GM18526 (cell line): ENCODE results near the gene HSF2.

ENCODE experiments used
- POLR2A ChIP-seq: IDR thresholded peaks from 3 replicates; pipeline ENCODE4 v1.6.1; 2011; ENCODE audit not compliant: insufficient read length; ENCODE audit errors: extremely low read depth

HSF2 gene

GRCh38 chr6:122388945-122389344 lies 10.5 kb upstream of the HSF2 start:
- TF ChIP-seq POLR2A, result no peak

DNA sequence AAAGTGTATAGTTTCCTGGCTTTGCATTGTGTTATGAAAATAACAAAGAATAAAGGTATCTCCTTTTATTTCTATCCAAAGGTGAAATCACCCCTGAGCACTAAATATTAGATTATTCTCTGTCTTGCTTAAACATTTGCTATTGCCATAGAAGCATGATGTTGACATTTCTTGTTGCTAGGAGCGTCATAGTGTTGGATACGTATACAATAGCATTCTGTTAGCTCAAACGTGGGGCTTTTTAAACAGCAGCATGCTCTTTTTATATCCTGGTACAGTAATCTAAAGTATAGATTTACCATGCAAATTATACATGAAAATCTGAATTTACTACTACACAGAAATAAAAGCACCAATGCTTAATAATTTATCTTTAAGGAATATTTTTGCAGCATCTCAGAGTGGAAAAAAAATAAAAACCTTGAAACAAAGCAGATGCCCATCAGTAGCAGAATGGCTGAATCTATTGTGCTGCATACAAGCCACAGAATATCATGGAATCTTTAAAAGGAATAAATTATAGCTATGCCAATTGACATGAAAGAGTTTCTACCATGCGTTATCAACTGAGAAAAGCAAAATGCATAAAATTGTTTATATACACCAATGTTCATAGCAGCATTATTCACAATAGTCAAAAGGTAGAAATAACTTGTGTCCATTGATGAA lies 9.6 kb upstream of the HSF2 start:
- TF ChIP-seq POLR2A, result no peak

DNA sequence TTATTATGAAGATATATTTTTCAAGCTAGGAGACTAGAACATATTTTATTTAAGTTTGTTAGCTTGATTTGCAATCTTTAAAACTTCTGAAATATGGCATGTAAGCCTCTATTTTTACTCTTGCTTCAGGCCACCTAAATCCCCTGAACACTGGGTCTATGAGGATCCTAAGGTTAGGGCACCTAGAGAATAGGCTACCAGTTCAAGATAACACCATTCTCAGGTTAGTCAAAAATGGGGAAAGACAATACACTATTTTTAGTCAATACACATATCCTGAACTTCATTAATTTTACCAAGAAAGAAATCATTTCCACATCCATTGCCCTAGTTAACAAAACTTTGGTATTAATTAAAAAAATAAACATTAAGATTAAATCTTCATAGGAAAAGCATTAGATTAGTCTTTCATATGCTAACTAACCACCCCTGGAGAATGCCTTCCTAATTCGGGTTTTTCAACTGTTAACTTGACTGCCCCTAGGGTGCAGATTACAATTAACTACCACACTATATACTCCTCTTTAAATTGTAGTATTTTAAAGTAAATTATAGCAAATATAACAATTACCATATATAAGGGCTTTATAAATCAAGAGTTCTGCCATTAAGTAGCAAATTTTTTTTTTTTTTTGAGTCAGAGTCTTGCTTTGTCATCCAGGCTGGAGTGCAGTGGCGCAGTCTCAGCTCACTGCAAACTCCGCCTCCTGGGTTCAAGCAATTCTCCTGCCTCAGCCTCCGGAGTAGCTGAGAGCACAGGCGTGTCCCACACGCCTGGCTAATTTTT lies 6.7 kb upstream of the HSF2 start:
- no peak for TF ChIP-seq POLR2A

DNA sequence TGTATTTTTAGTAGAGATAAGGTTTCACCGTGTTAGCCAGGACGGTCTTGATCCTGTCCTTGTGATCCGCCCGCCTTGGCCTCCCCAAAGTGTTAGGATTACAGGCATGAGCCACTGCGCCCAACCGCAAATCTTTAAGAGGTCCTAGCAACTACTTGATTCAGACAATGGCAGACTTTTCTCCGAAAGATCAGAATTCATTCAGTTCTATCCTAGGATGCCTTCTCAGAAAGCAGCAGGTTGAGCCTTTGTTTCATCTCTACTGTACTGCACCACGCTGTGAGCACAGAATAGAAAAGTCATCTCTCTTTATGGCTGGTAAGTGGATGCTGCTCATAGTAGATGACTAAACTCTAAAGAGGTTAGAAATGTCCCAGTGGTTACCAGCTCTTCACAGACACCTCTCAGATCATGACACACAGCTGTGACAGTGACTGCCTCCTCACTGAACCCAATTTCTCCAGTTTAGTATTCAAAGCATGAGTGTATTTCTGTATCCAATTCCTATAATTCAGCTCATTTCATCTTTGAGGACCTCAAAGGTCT lies 6.0 kb upstream of the HSF2 start:
- TF ChIP-seq POLR2A, result no peak

- no peak for TF ChIP-seq POLR2A
Measured at GRCh38 chr6:122394016-122394415, 5.4 kb upstream of the HSF2 start.

DNA sequence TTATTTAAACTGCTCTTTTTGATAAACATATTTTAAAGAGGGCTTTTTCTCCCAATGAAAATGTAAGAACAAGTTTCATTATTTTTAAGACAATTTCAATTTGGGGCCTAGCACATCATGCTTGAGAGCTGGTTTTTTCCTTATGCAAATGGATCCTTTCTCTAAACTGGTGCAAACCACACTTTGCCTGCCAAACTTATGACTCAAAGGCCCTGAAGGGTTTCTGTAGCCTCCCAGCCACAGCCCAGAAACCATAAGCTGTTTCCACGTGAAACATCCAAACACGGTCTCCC lies 451 bp upstream of the HSF2 start:
- TF ChIP-seq POLR2A, result no peak

GRCh38 chr6:122400121-122400450 lies 634 bp downstream of the HSF2 start:
- no peak for TF ChIP-seq POLR2A

GRCh38 chr6:122400462-122401089 lies 1.1 kb downstream of the HSF2 start:
- no peak for TF ChIP-seq POLR2A

DNA sequence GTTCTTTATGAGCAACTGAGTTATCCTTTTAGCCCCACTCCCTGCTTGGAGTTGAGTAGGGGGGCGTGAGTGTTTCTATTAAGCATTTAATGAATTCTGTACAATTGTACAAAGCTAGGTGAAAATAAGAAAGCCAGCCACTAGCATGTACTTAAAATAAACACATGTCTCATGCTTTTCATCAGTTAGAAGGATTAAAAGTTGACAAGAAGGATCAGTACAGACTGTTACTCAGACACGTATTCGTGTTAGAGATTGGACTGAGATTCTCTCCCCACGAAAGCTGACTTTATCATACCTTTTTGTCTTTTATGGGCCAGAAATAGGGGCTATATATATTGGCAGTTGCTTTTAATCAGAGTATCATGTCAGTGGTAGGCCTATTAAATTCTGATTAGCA lies 1.7 kb downstream of the HSF2 start:
- no peak for TF ChIP-seq POLR2A

DNA sequence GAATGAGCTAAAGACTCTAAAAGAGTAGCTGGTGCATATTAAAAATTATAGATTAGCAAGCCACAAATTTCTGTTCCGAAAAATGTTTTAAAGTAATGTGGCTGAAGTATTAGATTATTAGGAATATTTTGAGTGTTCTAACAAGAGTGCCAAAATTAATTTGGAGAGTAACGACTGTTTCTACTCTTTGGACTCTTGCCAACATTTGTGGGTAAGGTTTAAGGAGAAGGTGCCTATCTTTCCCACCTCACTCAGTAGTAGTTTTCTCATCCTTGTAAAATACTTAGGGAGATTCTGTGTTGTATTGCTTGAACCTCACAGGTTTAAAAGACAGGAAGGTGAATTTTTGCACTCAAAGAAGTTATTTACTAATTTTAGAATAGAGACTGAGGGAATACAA lies 5.0 kb downstream of the HSF2 start:
- TF ChIP-seq POLR2A, result no peak

GRCh38 chr6:122405417-122405816 lies 6.0 kb downstream of the HSF2 start:
- TF ChIP-seq POLR2A, result no peak

GRCh38 chr6:122406187-122406586 lies 6.7 kb downstream of the HSF2 start:
- no peak for TF ChIP-seq POLR2A

DNA sequence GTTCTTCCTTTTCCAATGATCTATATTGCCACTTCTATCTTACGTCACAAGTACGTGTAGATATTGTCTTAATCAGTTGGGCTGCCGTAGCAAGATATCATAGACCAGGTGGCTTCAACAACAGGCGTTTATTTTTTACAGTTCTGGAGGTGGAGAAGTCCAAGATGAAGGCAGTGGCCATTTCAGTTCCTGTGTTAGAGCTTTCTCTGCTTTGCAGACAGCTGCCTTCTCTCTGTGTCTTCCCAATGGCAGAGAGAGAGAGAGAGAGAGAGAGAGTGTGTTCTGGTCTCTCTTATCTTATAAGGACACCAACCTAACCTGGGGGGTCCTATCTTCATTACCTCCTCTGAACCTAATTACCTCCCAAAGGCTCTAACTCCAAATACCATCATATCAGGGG lies 8.3 kb downstream of the HSF2 start:
- TF ChIP-seq POLR2A, result no peak

DNA sequence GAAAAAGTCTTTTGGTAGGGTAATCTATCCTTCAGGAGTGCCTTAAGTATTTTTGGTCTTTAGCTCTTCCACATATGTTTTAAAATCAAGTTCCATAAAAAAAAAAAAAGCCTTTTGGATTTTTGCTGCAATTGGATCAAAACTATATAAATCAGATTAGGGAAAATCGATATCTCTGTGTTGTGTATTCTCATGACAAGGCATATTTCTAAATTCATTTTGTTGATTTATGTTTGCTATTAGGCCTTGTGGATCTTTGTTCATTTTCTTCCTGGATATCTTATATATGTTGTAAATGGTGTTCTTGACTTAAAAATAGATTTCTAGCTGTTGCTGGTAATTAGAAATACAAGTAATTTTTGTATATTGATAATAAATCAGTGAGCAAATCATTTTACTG lies 8.8 kb downstream of the HSF2 start:
- no peak for TF ChIP-seq POLR2A

DNA sequence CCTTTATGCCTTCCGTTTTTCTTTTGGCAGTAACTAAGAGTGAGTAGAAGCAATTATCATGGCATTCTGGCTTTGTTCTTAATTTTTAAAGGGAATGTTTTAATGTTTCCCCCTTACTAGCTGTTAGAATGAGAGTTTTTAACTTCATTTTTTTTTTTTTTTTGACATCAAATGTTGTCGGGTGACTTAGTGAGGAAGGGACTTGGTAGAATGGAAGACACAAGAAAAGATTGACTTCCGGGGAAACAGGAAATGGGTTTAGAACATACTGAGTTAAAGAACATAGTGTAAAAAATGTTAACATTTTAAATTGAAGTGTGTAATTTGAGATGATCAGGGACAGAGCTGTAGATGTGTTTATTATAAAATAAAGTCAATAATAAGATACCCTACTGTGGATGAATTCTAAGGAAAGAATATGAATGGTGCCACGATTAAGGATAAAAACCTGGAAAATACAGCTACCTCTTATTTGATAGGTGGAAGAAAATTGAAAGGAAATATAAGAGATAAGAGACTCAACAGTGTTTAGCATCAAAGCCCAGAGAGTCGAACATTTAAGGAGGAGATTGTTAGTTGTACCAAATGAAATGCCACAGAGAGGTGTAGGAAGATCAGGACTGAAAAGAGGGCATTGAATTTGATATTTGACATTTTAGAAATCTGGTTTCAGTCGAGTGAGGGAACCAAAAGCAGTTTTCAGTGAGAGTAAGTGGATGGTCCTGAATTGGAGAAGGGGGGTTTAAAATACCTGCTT lies 9.4 kb downstream of the HSF2 start:
- TF ChIP-seq POLR2A, result no peak

- TF ChIP-seq POLR2A, result no peak
Measured at GRCh38 chr6:122412001-122412400, 12.5 kb downstream of the HSF2 start.
